ENCODE measurements around the gene OR10H4. TPM values are rescaled to one million over a fixed set of nuclear protein-coding genes. Genes with fewer than 3 reads are reported as not detected.

The OR10H4 gene
- total and polyA plus RNA-seq, 9 donors: not detected

Other genes starting within 250 kb of the OR10H4 start
- gene OR10H2, start 221.0 kb upstream of the OR10H4 start, total RNA-seq: not detected
- gene OR10H2, start 221.0 kb upstream of the OR10H4 start, polyA plus RNA-seq: not detected
- gene OR10H3, start 211.0 kb upstream of the OR10H4 start, total RNA-seq: not detected
- not detected for gene OR10H3, start 211.0 kb upstream of the OR10H4 start, polyA plus RNA-seq
- gene OR10H5, start 161.3 kb upstream of the OR10H4 start, total RNA-seq: not detected
- not detected for gene OR10H5, start 161.3 kb upstream of the OR10H4 start, polyA plus RNA-seq
- gene OR10H1, start 133.3 kb upstream of the OR10H4 start, total RNA-seq: not detected
- gene OR10H1, start 133.3 kb upstream of the OR10H4 start, polyA plus RNA-seq: not detected
- 1 to 10 TPM in 1 of 7 donors, under 1 TPM in 1, not detected in 5; 0.75 to 1.1 TPM for gene CYP4F2, start 50.9 kb upstream of the OR10H4 start, total RNA-seq
- gene CYP4F2, start 50.9 kb upstream of the OR10H4 start, polyA plus RNA-seq: not detected
- gene CYP4F11, start 14.5 kb upstream of the OR10H4 start, total RNA-seq: 1 to 10 TPM in 1 of 7 donors, under 1 TPM in 6; 0.13 to 1.3 (median 0.30) TPM
- gene CYP4F11, start 14.5 kb upstream of the OR10H4 start, polyA plus RNA-seq: under 1 TPM in 1 of 2 donors, not detected in 1; 0.15 TPM
- gene TPM4, start 127.5 kb downstream of the OR10H4 start, total RNA-seq: 100 to 1,000 TPM; 286 to 642 (median 554) TPM
- 100 to 1,000 TPM; 347 to 664 TPM for gene TPM4, start 127.5 kb downstream of the OR10H4 start, polyA plus RNA-seq
- gene RAB8A, start 162.9 kb downstream of the OR10H4 start, total RNA-seq: 10 to 100 TPM; 17.2 to 70.5 (median 52.9) TPM
- gene RAB8A, start 162.9 kb downstream of the OR10H4 start, polyA plus RNA-seq: 100 to 1,000 TPM in 1 of 2 donors, 10 to 100 TPM in 1; 23.8 to 114 TPM
- gene HSH2D, start 194.7 kb downstream of the OR10H4 start, total RNA-seq: 1 to 10 TPM in 2 of 7 donors, under 1 TPM in 5; 0.20 to 1.3 (median 0.31) TPM
- under 1 TPM; 0.21 to 0.68 TPM for gene HSH2D, start 194.7 kb downstream of the OR10H4 start, polyA plus RNA-seq
- not detected for gene CIB3, start 224.5 kb downstream of the OR10H4 start, total RNA-seq
- not detected for gene CIB3, start 224.5 kb downstream of the OR10H4 start, polyA plus RNA-seq
- gene FAM32A, start 236.4 kb downstream of the OR10H4 start, total RNA-seq: 10 to 100 TPM; 37.9 to 62.6 (median 43.7) TPM
- 10 to 100 TPM; 62.7 to 68.6 TPM for gene FAM32A, start 236.4 kb downstream of the OR10H4 start, polyA plus RNA-seq
- 10 to 100 TPM; 28.4 to 81.7 (median 59.3) TPM for gene AP1M1, start 248.9 kb downstream of the OR10H4 start, total RNA-seq
- gene AP1M1, start 248.9 kb downstream of the OR10H4 start, polyA plus RNA-seq: 10 to 100 TPM; 38.9 to 42.6 TPM

All from ovary (tissue), 9 donors.